Naive thymus-derived CD8-positive, alpha-beta T cell (primary cell): ENCODE measurements around the gene GGT5. TPM values are rescaled to one million over a fixed set of nuclear protein-coding genes. Genes with fewer than 3 reads are reported as not detected.
"Not testable (repeated sequence)": the region's sequence is repeated elsewhere in the genome, so short reads cannot be mapped to it uniquely, and the experiment has no call there.

Experiments used
- ATAC-seq, 2 donors: fragments of 150-1000 bp; cut with Tn5 transposase in 1 of 2; sonication (Bioruptor Pico), chemical (Tn5 transposase) in 1 of 2; 1 replicate in 1 of 2; 2 replicates in 1 of 2; pipeline ENCODE4 v1.10.0; 2021; ENCODE audit warnings: mild to moderate bottlenecking in 2 of 2, moderate library complexity in 2 of 2
- POLR2A ChIA-PET: fragments of 350-600 bp; sonication (Branson Sonifier 250); formaldehyde crosslinking; loops from one replicate; lab custom pipeline; 2021; ENCODE audit warnings: antibody characterized with exemption; lab: Charles Lee
- DNase-seq, 10 donors: peaks; one replicate each; pipeline versions ENCODE4 v3.0.0 to v3.0.0-alpha.2; 2020 to 2022
- H3K27ac Mint-ChIP-seq, 10 donors: one replicate each; pipeline ENCODE4 v1.8.0; 2020 to 2022; ENCODE audit warnings: mild to moderate bottlenecking in 10 of 10, mixed read lengths in 10 of 10, moderate library complexity in 4 of 10, inconsistent platforms in 1 of 10
- H3K27me3 Mint-ChIP-seq, 5 donors: one replicate each; pipeline ENCODE4 v1.8.0; 2021 to 2022; ENCODE audit warnings: mixed read lengths in 5 of 5
- H3K36me3 Mint-ChIP-seq, 3 donors: one replicate each; pipeline ENCODE4 v1.8.0; 2020 to 2022; ENCODE audit warnings: mixed read lengths in 3 of 3, mild to moderate bottlenecking in 2 of 3, inconsistent platforms in 1 of 3
- H3K4me1 Mint-ChIP-seq, 4 donors: one replicate each; pipeline ENCODE4 v1.8.0; 2021 to 2022; ENCODE audit warnings: mixed read lengths in 4 of 4
- H3K4me3 Mint-ChIP-seq, 10 donors: one replicate each; pipeline ENCODE4 v1.8.0; 2020 to 2022; ENCODE audit warnings: mild to moderate bottlenecking in 10 of 10, mixed read lengths in 10 of 10, moderate library complexity in 6 of 10, inconsistent platforms in 1 of 10
- H3K9me3 Mint-ChIP-seq, 9 donors: one replicate each; pipeline ENCODE4 v1.8.0; 2020 to 2022; ENCODE audit warnings: mixed read lengths in 9 of 9, mild to moderate bottlenecking in 3 of 9, inconsistent platforms in 1 of 9, moderate library complexity in 1 of 9
- polyA plus RNA-seq, 3 donors: library from polyadenylated mRNA; unstranded; fragments of 300-500 nt; fragmentation: Illumina TruSeq; gene quantifications; one replicate each; pipeline ENCODE4 v1.2.3, GENCODE V29; 2021
- total RNA-seq, 8 experiments: library from RNA in 2 of 8; stranded (reverse) in 2 of 8; gene quantifications; one replicate each; pipeline ENCODE4 v1.2.3 and lab custom pipeline; 2021 to 2026

The GGT5 gene
- total and polyA plus RNA-seq, 5 experiments from 2014 or later, result 0.08 TPM; not detected in 4

- DNase-seq (no peak), ATAC-seq (no peak)
- Mint-ChIP-seq H3K4me1 (peaks cover 19 to 49% (median 42%) of the 10 kb centered on the region in 4 donors), H3K9me3 (no peaks in the 10 kb centered on the region), H3K27ac (peak overlapping the region in 4 of 10 donors; percentile 25 to 77 (median 66)), H3K27me3 (no peaks in the 10 kb centered on the region), H3K4me3 (no peak overlapping the region), H3K36me3 (no peaks in the 10 kb centered on the region)
- POLR2A ChIA-PET, result no interaction called here
Observed at GRCh38 chr22:24240381-24240780, 4.5 kb downstream of the GGT5 start.

GRCh38 chr22:24238101-24238694, 6.7 kb downstream of the GGT5 start:
- not testable (repeated sequence) for H3K36me3 Mint-ChIP-seq, ATAC-seq, H3K27me3 Mint-ChIP-seq, H3K9me3 Mint-ChIP-seq, H3K4me3 Mint-ChIP-seq, DNase-seq
- POLR2A ChIA-PET, result interaction anchor here (0.9 kb wide), 1 partner anchor 79 kb away, joined by 3 read pairs; no protein-coding TSS in a partner anchor
- H3K4me1 Mint-ChIP-seq, result peaks cover 11 to 29% (median 25%) of the 10 kb centered on the region in 4 donors
- H3K27ac Mint-ChIP-seq, result peak overlapping the region in 1 of 10 donors; percentile 15

GRCh38 chr22:24236656-24237055, 8.2 kb downstream of the GGT5 start:
- POLR2A ChIA-PET, result no interaction called here
- Mint-ChIP-seq H3K4me3 (no peak overlapping the region), H3K9me3 (no peaks in the 10 kb centered on the region)

GRCh38 chr22:24235315-24235714, 9.6 kb downstream of the GGT5 start:
- peaks cover 0 to 3% (median 0%) of the 10 kb centered on the region in 5 donors for H3K27me3 Mint-ChIP-seq
- no peaks in the 10 kb centered on the region for H3K36me3 Mint-ChIP-seq
- POLR2A ChIA-PET, result no interaction called here
- peaks cover 3 to 6% (median 3%) of the 10 kb centered on the region in 4 donors for H3K4me1 Mint-ChIP-seq
- ATAC-seq (no peak), DNase-seq (no peak)
- H3K4me3 Mint-ChIP-seq, result no peak overlapping the region
- H3K9me3 Mint-ChIP-seq, result no peaks in the 10 kb centered on the region
- H3K27ac Mint-ChIP-seq, result no peak overlapping the region

More at GRCh38 chr22:24236656-24237055, 8.2 kb downstream of the GGT5 start:
- DNase-seq (no peak), ATAC-seq (no peak)
- H3K27ac Mint-ChIP-seq, result peak overlapping the region in 3 of 10 donors; percentile 51 to 80 (median 61)
- H3K27me3 Mint-ChIP-seq, result no peaks in the 10 kb centered on the region
- peaks cover 2 to 14% (median 11%) of the 10 kb centered on the region in 4 donors for H3K4me1 Mint-ChIP-seq
- no peaks in the 10 kb centered on the region for H3K36me3 Mint-ChIP-seq

- Mint-ChIP-seq H3K9me3 (no peaks in the 10 kb centered on the region), H3K4me1 (peaks cover 1 to 6% (median 3%) of the 10 kb centered on the region in 4 donors), H3K36me3 (no peaks in the 10 kb centered on the region), H3K27me3 (peaks cover 0 to 3% (median 0%) of the 10 kb centered on the region in 5 donors), H3K4me3 (no peak overlapping the region), H3K27ac (no peak overlapping the region)
- POLR2A ChIA-PET, result interaction anchor here (0.7 to 1.3 kb wide), 3 partner anchors 9 to 853 kb away, joined by 3 to 4 read pairs (median 4); no protein-coding TSS in a partner anchor
- no peak for ATAC-seq
- no peak for DNase-seq
Observed at GRCh38 chr22:24233816-24234215, 11.1 kb downstream of the GGT5 start.

- H3K36me3 Mint-ChIP-seq, result no peaks in the 10 kb centered on the region
- peaks cover 0 to 3% (median 0%) of the 10 kb centered on the region in 5 donors for H3K27me3 Mint-ChIP-seq
- H3K27ac Mint-ChIP-seq, result no peak overlapping the region
- DNase-seq (no peak), ATAC-seq (no peak)
- POLR2A ChIA-PET, result interaction anchor here (0.5 kb wide), 1 partner anchor 396 kb away, joined by 3 read pairs; no protein-coding TSS in a partner anchor
- H3K4me3 Mint-ChIP-seq, result no peak overlapping the region
- no peaks in the 10 kb centered on the region for H3K9me3 Mint-ChIP-seq
- peaks cover 1 to 6% (median 4%) of the 10 kb centered on the region in 4 donors for H3K4me1 Mint-ChIP-seq
Observed at GRCh38 chr22:24233235-24233634, 11.6 kb downstream of the GGT5 start.

- POLR2A ChIA-PET, result interaction anchor here (0.5 kb wide), 1 partner anchor 395 kb away, joined by 3 read pairs; no protein-coding TSS in a partner anchor
- H3K4me3 Mint-ChIP-seq, result no peak overlapping the region
Observed at GRCh38 chr22:24232725-24233124, 12.2 kb downstream of the GGT5 start.

GRCh38 chr22:24232124-24232523, 12.8 kb downstream of the GGT5 start:
- H3K27ac Mint-ChIP-seq, result no peak overlapping the region
- ATAC-seq, result no peak
- H3K4me1 Mint-ChIP-seq, result peaks cover 1 to 6% (median 4%) of the 10 kb centered on the region in 4 donors
- H3K27me3 Mint-ChIP-seq, result peaks cover 0 to 3% (median 0%) of the 10 kb centered on the region in 5 donors
- no peak for DNase-seq
- H3K4me3 Mint-ChIP-seq, result no peak overlapping the region
- H3K9me3 Mint-ChIP-seq, result no peaks in the 10 kb centered on the region
- POLR2A ChIA-PET, result no interaction called here
- no peaks in the 10 kb centered on the region for H3K36me3 Mint-ChIP-seq

More at GRCh38 chr22:24232725-24233124, 12.2 kb downstream of the GGT5 start:
- ATAC-seq (no peak), DNase-seq (no peak)
- no peaks in the 10 kb centered on the region for H3K9me3 Mint-ChIP-seq
- H3K27me3 Mint-ChIP-seq, result peaks cover 0 to 3% (median 0%) of the 10 kb centered on the region in 5 donors
- H3K4me1 Mint-ChIP-seq, result peaks cover 1 to 6% (median 4%) of the 10 kb centered on the region in 4 donors
- no peak overlapping the region for H3K27ac Mint-ChIP-seq
- H3K36me3 Mint-ChIP-seq, result no peaks in the 10 kb centered on the region

- ATAC-seq, result no peak
- H3K27me3 Mint-ChIP-seq, result peaks cover 0 to 3% (median 0%) of the 10 kb centered on the region in 5 donors
- H3K9me3 Mint-ChIP-seq, result no peaks in the 10 kb centered on the region
- no peaks in the 10 kb centered on the region for H3K36me3 Mint-ChIP-seq
- peak overlapping the region in 1 of 10 donors; percentile 83 for H3K27ac Mint-ChIP-seq
- peaks cover 1 to 6% (median 4%) of the 10 kb centered on the region in 4 donors for H3K4me1 Mint-ChIP-seq
- POLR2A ChIA-PET, result interaction anchor here (0.7 kb wide), 1 partner anchor 11 kb away, joined by 3 read pairs; no protein-coding TSS in a partner anchor
- no peak for DNase-seq
- no peak overlapping the region for H3K4me3 Mint-ChIP-seq
Observed at GRCh38 chr22:24231706-24232105, 13.2 kb downstream of the GGT5 start.

GRCh38 chr22:24230911-24231656, 13.8 kb downstream of the GGT5 start:
- H3K4me1 Mint-ChIP-seq, result peaks cover 1 to 6% (median 4%) of the 10 kb centered on the region in 4 donors
- peak overlapping the region in 1 of 10 donors; percentile 83 for H3K27ac Mint-ChIP-seq
- peak; percentile 26 to 78 (median 58) for DNase-seq
- no peaks in the 10 kb centered on the region for H3K36me3 Mint-ChIP-seq
- H3K27me3 Mint-ChIP-seq, result peaks cover 0 to 3% (median 0%) of the 10 kb centered on the region in 5 donors
- POLR2A ChIA-PET, result interaction anchor here (0.7 kb wide), 1 partner anchor 11 kb away, joined by 3 read pairs; no protein-coding TSS in a partner anchor
- no peak overlapping the region for H3K4me3 Mint-ChIP-seq
- ATAC-seq, result peak; percentile 67 to 73
- no peaks in the 10 kb centered on the region for H3K9me3 Mint-ChIP-seq

- H3K27me3 Mint-ChIP-seq, result no peaks in the 10 kb centered on the region
- POLR2A ChIA-PET, result no interaction called here
Observed at GRCh38 chr22:24225951-24226350, 18.9 kb downstream of the GGT5 start.

GRCh38 chr22:24225044-24225601, 19.8 kb downstream of the GGT5 start:
- Mint-ChIP-seq H3K27me3 (no peaks in the 10 kb centered on the region), H3K4me1 (peaks cover 0 to 1% (median 0%) of the 10 kb centered on the region in 4 donors), H3K36me3 (peaks cover 0 to 2% (median 0%) of the 10 kb centered on the region in 3 donors), H3K4me3 (no peak overlapping the region), H3K27ac (no peak overlapping the region), H3K9me3 (peaks cover 0 to 6% (median 0%) of the 10 kb centered on the region in 9 donors)
- POLR2A ChIA-PET, result interaction anchor here (1.6 kb wide), 1 partner anchor 10 kb away, joined by 4 read pairs; no protein-coding TSS in a partner anchor
- DNase-seq, result no peak
- no peak for ATAC-seq

More at GRCh38 chr22:24225951-24226350, 18.9 kb downstream of the GGT5 start:
- H3K4me1 Mint-ChIP-seq, result peaks cover 0 to 1% (median 0%) of the 10 kb centered on the region in 4 donors
- peaks cover 0 to 6% (median 0%) of the 10 kb centered on the region in 9 donors for H3K9me3 Mint-ChIP-seq
- no peak for DNase-seq
- no peak for ATAC-seq
- H3K4me3 Mint-ChIP-seq, result no peak overlapping the region
- H3K36me3 Mint-ChIP-seq, result peaks cover 0 to 2% (median 0%) of the 10 kb centered on the region in 3 donors
- no peak overlapping the region for H3K27ac Mint-ChIP-seq
